IMR-90 (cell line): ENCODE results near the gene NTSR1. TPM values are rescaled to one million over a fixed set of nuclear protein-coding genes. Genes with fewer than 3 reads are reported as not detected.

Experiments
- ATAC-seq: fragments of 200-7000 bp; cut with Tn5 transposase; 2 replicates; pipeline ENCODE4 v1.9.1; 2020; ENCODE audit warnings: low read depth, mild to moderate bottlenecking, moderate library complexity
- BruUV-seq: library from RNA; stranded (reverse); fragments of 400-500 nt; replicated peaks from 2 replicates; lab custom pipeline; 2021; lab: Mats Ljungman, UMichigan
- CTCF ChIA-PET: fragments of 300-600 bp; formaldehyde crosslinking; extraction: SDS; loops from one replicate; lab custom pipeline; 2021; ENCODE audit warnings: antibody characterized with exemption; lab: Yijun Ruan, JAX
- POLR2A ChIA-PET: fragments of 300-600 bp; sonication (Branson Sonifier 250); formaldehyde crosslinking; loops from one replicate; lab custom pipeline; 2022; ENCODE audit warnings: antibody characterized with exemption; ENCODE audit not compliant: unreplicated experiment; lab: Charles Lee
- DNase-seq: peaks from one replicate; pipeline ENCODE4 v3.0.0; 2013
- H2AFZ ChIP-seq: replicated peaks from 2 replicates; pipeline ENCODE3; 2013; ENCODE audit warnings: low read length, mild to moderate bottlenecking; ENCODE audit not compliant: poor library complexity
- H2AK5ac ChIP-seq: 2 replicates; pipeline ENCODE4 v1.6.1; 2013; ENCODE audit warnings: low read depth, low read length, inconsistent platforms
- H2AK9ac ChIP-seq: replicated peaks from 2 replicates; pipeline ENCODE3; 2013; ENCODE audit warnings: mild to moderate bottlenecking, low read depth, low read length, moderate library complexity; ENCODE audit not compliant: poor library complexity
- H2BK120ac ChIP-seq: 2 replicates; pipeline ENCODE4 v1.6.1; 2013; ENCODE audit warnings: low read depth, low read length, inconsistent platforms
- H2BK15ac ChIP-seq: 3 replicates; pipeline ENCODE4 v1.6.1; 2013; ENCODE audit warnings: low read depth, low read length, inconsistent platforms
- H2BK20ac ChIP-seq: 2 replicates; pipeline ENCODE4 v1.6.1; 2013; ENCODE audit warnings: low read depth, mild to moderate bottlenecking, inconsistent platforms, low read length, moderate library complexity
- H2BK5ac ChIP-seq: 2 replicates; pipeline ENCODE4 v1.6.1; 2013; ENCODE audit warnings: mild to moderate bottlenecking, low read depth, low read length, inconsistent platforms; ENCODE audit not compliant: poor library complexity, severe bottlenecking
- H3K14ac ChIP-seq: replicated peaks from 2 replicates; pipeline ENCODE4 v1.6.1; 2013; ENCODE audit warnings: low read depth, low read length, inconsistent platforms
- H3K18ac ChIP-seq: 2 replicates; pipeline ENCODE4 v1.6.1; 2013; ENCODE audit warnings: low read depth, low read length, control low read depth
- H3K23ac ChIP-seq: 2 replicates; pipeline ENCODE4 v1.6.1; 2013; ENCODE audit warnings: low read depth, low read length, inconsistent platforms
- H3K27ac ChIP-seq: 2 replicates; pipeline ENCODE4 v1.5.1; 2013; ENCODE audit warnings: mild to moderate bottlenecking, control low read depth, low read length; ENCODE audit not compliant: insufficient read depth
- H3K27me3 ChIP-seq: 2 replicates; pipeline ENCODE4 v1.6.1; 2013; ENCODE audit warnings: low read length; ENCODE audit not compliant: control insufficient read depth, insufficient read depth
- H3K36me3 ChIP-seq: 2 replicates; pipeline ENCODE4 v1.6.1; 2013; ENCODE audit warnings: low read length, mixed read lengths; ENCODE audit not compliant: control insufficient read depth, insufficient read depth
- H3K4ac ChIP-seq: 2 replicates; pipeline ENCODE4 v1.6.1; 2013; ENCODE audit warnings: low read depth, low read length, inconsistent platforms
- H3K4me1 ChIP-seq: 2 replicates; pipeline ENCODE4 v1.6.1; 2013; ENCODE audit warnings: low read length, mixed read lengths; ENCODE audit not compliant: control insufficient read depth, insufficient read depth
- H3K4me2 ChIP-seq: 2 replicates; pipeline ENCODE4 v1.6.1; 2013; ENCODE audit warnings: low read depth, mild to moderate bottlenecking, control low read depth, low read length, moderate library complexity
- H3K4me3 ChIP-seq: 2 replicates; pipeline ENCODE4 v1.5.1; 2013; ENCODE audit warnings: low read depth, mild to moderate bottlenecking, control low read depth, low read length, moderate library complexity; ENCODE audit not compliant: insufficient read depth
- H3K56ac ChIP-seq: 2 replicates; pipeline ENCODE4 v1.6.1; 2013; ENCODE audit warnings: low read length, inconsistent platforms; ENCODE audit not compliant: insufficient read depth; ENCODE audit errors: extremely low read depth
- H3K79me1 ChIP-seq, 2 experiments: 2 replicates each; pipeline ENCODE4 v1.6.1; 2013; ENCODE audit warnings: low read length in 2 of 2, inconsistent platforms in 1 of 2, low read depth in 1 of 2
- H3K9ac ChIP-seq: 2 replicates; pipeline ENCODE4 v1.6.1; 2013; ENCODE audit warnings: low read depth, low read length, control low read depth
- H3K9me1 ChIP-seq: 2 replicates; pipeline ENCODE4 v1.6.1; 2013; ENCODE audit warnings: low read length, inconsistent platforms; ENCODE audit not compliant: insufficient read depth
- H3K9me3 ChIP-seq: 2 replicates; pipeline ENCODE4 v1.6.1; 2013; ENCODE audit warnings: low read length; ENCODE audit not compliant: control insufficient read depth, insufficient read depth
- H4K20me1 ChIP-seq: 2 replicates; pipeline ENCODE4 v1.6.1; 2013; ENCODE audit warnings: low read length, inconsistent platforms; ENCODE audit not compliant: insufficient read depth
- H4K5ac ChIP-seq: 2 replicates; pipeline ENCODE4 v1.6.1; 2013; ENCODE audit warnings: mild to moderate bottlenecking, low read depth, low read length, control low read depth
- H4K8ac ChIP-seq, 2 experiments: 2 replicates each; pipeline ENCODE4 v1.6.1; 2013; ENCODE audit warnings: low read depth in 2 of 2, low read length in 2 of 2, control low read depth in 1 of 2, inconsistent platforms in 1 of 2
- H4K91ac ChIP-seq: 2 replicates; pipeline ENCODE4 v1.6.1; 2013; ENCODE audit warnings: low read depth, low read length, inconsistent platforms; ENCODE audit not compliant: insufficient read depth
- CEBPB ChIP-seq: IDR thresholded peaks from 2 replicates; pipeline ENCODE4 v1.6.1; 2012; ENCODE audit warnings: low read depth, low read length, improper control_type of control experiment
- WGBS, 2 experiments: methylation state at CpG; one replicate each; pipeline versions ENCODE4 v1.1.5 to v1.1.7; 2013; ENCODE audit warnings: missing lambda C conversion rate in 2 of 2; ENCODE audit not compliant: insufficient read length in 1 of 2; ENCODE audit errors: extremely low coverage in 2 of 2; 5-methylcytosine and 5-hydroxymethylcytosine counted together
- dilution Hi-C: fragments of 300-500 bp; cut with HindIII; formaldehyde crosslinking; loops from one replicate; pipeline ENCODE4 v1.14.3; 2018; ENCODE audit warnings: low sequenced_read_pairs; ENCODE audit not compliant: unreplicated experiment
- in situ Hi-C: fragments of 300-500 bp; cut with MboI; formaldehyde crosslinking; loops from 3 replicates; pipeline ENCODE4 v1.14.3; 2019; ENCODE audit warnings: low sequenced_read_pairs, inconsistent platforms, mixed read lengths
- intact Hi-C: fragments of 100-400 bp; cut with micrococcal nuclease; formaldehyde crosslinking; loops from 2 replicates; pipeline ENCODE4 v1.10.0; 2022
- polyA plus RNA-seq, 3 experiments: library from polyadenylated mRNA; depleted of rRNA; stranded (reverse); fragments of >200 nt; gene quantifications; 2 replicates each; pipeline ENCODE4 v1.2.3, GENCODE V29; 2012; ENCODE audit warnings: low replicate concordance in 1 of 3
- total RNA-seq: library from RNA; depleted of rRNA; stranded (reverse); fragments of >200 nt; gene quantifications from 2 replicates; pipeline ENCODE4 v1.2.3, GENCODE V29; 2012

NTSR1 gene
- total and polyA plus RNA-seq, 2 of the 4 experiments (the other 2 are of a cell fraction), result 0.54 to 1.8 TPM

- ChIA-PET POLR2A (no interaction called here), CTCF (interaction anchor here (0.6 kb wide), 1 partner anchor 86 kb away, joined by 3 read pairs; no protein-coding TSS in a partner anchor)
- Histone ChIP-seq H2BK20ac (no peak overlapping the region), H2BK120ac (no peak overlapping the region), H2BK5ac (no peak overlapping the region), H3K27ac (no peak overlapping the region), H4K20me1 (0 out of 2 replicates have a peak, but pooled peaks cover 2% of the 10 kb centered on the region), H3K4me2 (no peak overlapping the region), H3K18ac (no peak overlapping the region), H3K79me1 (peaks cover 0 to 9% of the 10 kb centered on the region in 2 experiments; a peak in 1 of 4 replicates), H2AK9ac (peak overlapping the region; percentile 2), H3K23ac (no peak overlapping the region), H4K8ac (no peak overlapping the region), H3K36me3 (no peaks in the 10 kb centered on the region), H3K9me3 (peaks cover 3% of the 10 kb centered on the region; the same call in 1 of the 2 replicates), H2BK15ac (no peak overlapping the region), H3K9ac (no peak overlapping the region), H3K4ac (no peak overlapping the region), H3K4me1 (peaks cover 8% of the 10 kb centered on the region; the same call in 1 of the 2 replicates), H2AK5ac (no peak overlapping the region), H3K56ac (no peak overlapping the region), H3K4me3 (no peak overlapping the region), H2AFZ (no peak overlapping the region), H3K9me1 (no peaks in the 10 kb centered on the region), H3K14ac (no peak overlapping the region), H4K5ac (no peak overlapping the region), H3K27me3 (peaks cover 6% of the 10 kb centered on the region; the same call in 1 of the 2 replicates), H4K91ac (no peak overlapping the region)
- in situ Hi-C loops, result no loop called here
- ATAC-seq (peak; percentile 25; the same call in 1 of the 2 replicates), DNase-seq (peak; percentile 32)
- 73% methylated on average over 20 of the region's 30 CpGs; no CpG with 5 or more reads in 1 of the 2 experiments for WGBS, 2 experiments
- dilution Hi-C loops, result no loop called here
- no peak for TF ChIP-seq CEBPB
- BruUV-seq, result no TSS peak
- intact Hi-C loops, result no loop called here
These were observed 7.7 kb downstream of the NTSR1 start for GRCh38 chr20:62716198-62716940.
